ENCODE data around the gene ASTN2.

DNA sequence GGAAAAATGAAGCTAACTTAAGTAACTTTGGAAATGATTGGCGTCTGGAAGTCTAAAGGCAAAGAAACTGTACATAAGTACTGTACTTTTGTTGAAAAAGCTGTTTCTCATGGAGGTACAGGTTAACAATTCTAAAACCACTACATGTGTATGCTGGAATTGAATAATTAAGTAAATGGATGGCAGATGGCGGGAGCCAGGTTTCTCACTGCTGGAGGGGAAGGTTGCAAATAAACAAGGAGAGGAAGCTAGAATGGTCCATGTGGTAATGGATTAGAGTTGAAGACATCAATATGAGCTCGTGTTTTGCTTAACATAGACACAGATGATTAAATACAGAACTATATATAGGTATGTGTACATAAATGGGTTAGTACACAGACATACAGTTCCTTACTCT is 43.2 kb upstream of the ASTN2 start:
- TF ChIP-seq, protein P1, sequence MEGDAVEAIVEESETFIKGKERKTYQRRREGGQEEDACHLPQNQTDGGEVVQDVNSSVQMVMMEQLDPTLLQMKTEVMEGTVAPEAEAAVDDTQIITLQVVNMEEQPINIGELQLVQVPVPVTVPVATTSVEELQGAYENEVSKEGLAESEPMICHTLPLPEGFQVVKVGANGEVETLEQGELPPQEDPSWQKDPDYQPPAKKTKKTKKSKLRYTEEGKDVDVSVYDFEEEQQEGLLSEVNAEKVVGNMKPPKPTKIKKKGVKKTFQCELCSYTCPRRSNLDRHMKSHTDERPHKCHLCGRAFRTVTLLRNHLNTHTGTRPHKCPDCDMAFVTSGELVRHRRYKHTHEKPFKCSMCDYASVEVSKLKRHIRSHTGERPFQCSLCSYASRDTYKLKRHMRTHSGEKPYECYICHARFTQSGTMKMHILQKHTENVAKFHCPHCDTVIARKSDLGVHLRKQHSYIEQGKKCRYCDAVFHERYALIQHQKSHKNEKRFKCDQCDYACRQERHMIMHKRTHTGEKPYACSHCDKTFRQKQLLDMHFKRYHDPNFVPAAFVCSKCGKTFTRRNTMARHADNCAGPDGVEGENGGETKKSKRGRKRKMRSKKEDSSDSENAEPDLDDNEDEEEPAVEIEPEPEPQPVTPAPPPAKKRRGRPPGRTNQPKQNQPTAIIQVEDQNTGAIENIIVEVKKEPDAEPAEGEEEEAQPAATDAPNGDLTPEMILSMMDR (IDR thresholded peaks at IDR 0.05; ENCODE audit: poor library complexity, severe bottlenecking) = no peak
- no peak for TF ChIP-seq SMC3 (conservative IDR thresholded peaks at IDR 0.05; ENCODE audit: poor library complexity)
- TF ChIP-seq EP300 (conservative IDR thresholded peaks at IDR 0.05; ENCODE audit: poor library complexity, severe bottlenecking) = no peak
